Measurements from ENCODE around the gene C4A. TPM values are rescaled to one million over a fixed set of nuclear protein-coding genes. Genes with fewer than 3 reads are reported as not detected.

The C4A gene
- total and polyA plus RNA-seq, 2 of the 8 experiments (the other 6 are each of a cell fraction or from before 2014, with no cell fraction given) = 0.62 to 2.4 TPM

- 93% methylated on average over 12 of the region's 12 CpGs; no CpG with 5 or more reads in 1 of the 2 experiments for WGBS, 2 experiments (ENCODE audit: extremely low coverage in 1 of 2, insufficient coverage in 1 of 2, insufficient read length in 1 of 2, insufficient replicate concordance in 2 of 2, low coverage in 1 of 2, low lambda C conversion rate in 2 of 2, missing lambda C conversion rate in 1 of 2)
These were observed 3.9 kb upstream of the C4A start for GRCh38 chr6:31977816-31978431.

More at GRCh38 chr6:31977816-31978431, 3.9 kb upstream of the C4A start:
- Histone ChIP-seq H2BK120ac (replicated peaks; ENCODE audit: low read depth, low read length) (no peak overlapping the region), H3K23ac (ENCODE audit: insufficient read length) (no peak overlapping the region), H3K27ac (ENCODE audit: low read depth, low read length) (no peak overlapping the region), H2BK15ac (ENCODE audit: low read length) (no peak overlapping the region), H2BK12ac (ENCODE audit: low read depth, low read length) (no peak overlapping the region), H2BK5ac (ENCODE audit: low read depth, low read length) (no peak overlapping the region), H4K8ac (ENCODE audit: extremely low read depth, insufficient read depth, low read length) (no peak overlapping the region), H2BK20ac (ENCODE audit: low read length) (no peak overlapping the region), H4K20me1 (replicated peaks in 1 of 2; ENCODE audit: control insufficient read depth in 1 of 2, insufficient read depth in 2 of 2, low read length in 2 of 2) (no peaks in the 10 kb centered on the region), H3K4me2 (ENCODE audit: insufficient read depth in 1 of 2, low read depth in 2 of 2, low read length in 2 of 2) (no peak overlapping the region), H3K4me3 (ENCODE audit: extremely low read depth in 1 of 4, insufficient read depth in 2 of 4, low read depth in 3 of 4, low read length in 4 of 4) (no peak overlapping the region), H4K91ac (replicated peaks; ENCODE audit: insufficient read length, low read length) (no peak overlapping the region), H3K14ac (ENCODE audit: insufficient read length) (no peak overlapping the region), H2AFZ (ENCODE audit: low read length) (no peak overlapping the region), H3K9ac (replicated peaks in 1 of 4; ENCODE audit: extremely low read depth in 1 of 4, low read depth in 3 of 4, low read length in 3 of 4) (no peak overlapping the region), H3K18ac (ENCODE audit: extremely low read depth, low read length) (no peak overlapping the region), H3K36me3 (ENCODE audit: control insufficient read depth in 2 of 4, insufficient read depth in 4 of 4, low read length in 3 of 4) (peaks cover 0 to 3% (median 1%) of the 10 kb centered on the region in 4 experiments; a peak in 3 of 8 replicates), H3K9me3 (ENCODE audit: insufficient read depth in 2 of 2, low read depth in 1 of 2, low read length in 1 of 2) (peaks cover 0 to 5% of the 10 kb centered on the region in 2 experiments; a peak in 1 of 4 replicates), H2AK5ac (ENCODE audit: low read depth, low read length) (no peak overlapping the region), H3K79me2 (ENCODE audit: control insufficient read depth in 1 of 2, insufficient read depth in 2 of 2, low read length in 2 of 2) (peaks cover 0 to 10% of the 10 kb centered on the region in 2 experiments; a peak in 1 of 4 replicates), H4K5ac (ENCODE audit: insufficient read length, low read depth, low read length) (no peak overlapping the region), H3K79me1 (ENCODE audit: low read depth, low read length) (no peaks in the 10 kb centered on the region), H3K4ac (replicated peaks; ENCODE audit: insufficient read length, low read depth, low read length) (no peak overlapping the region), H3K23me2 (ENCODE audit: low read depth, low read length) (peaks cover 1% of the 10 kb centered on the region), H3K4me1 (replicated peaks in 1 of 4; ENCODE audit: control insufficient read depth in 3 of 4, insufficient read depth in 4 of 4, low read length in 3 of 4) (peaks cover 0 to 4% (median 2%) of the 10 kb centered on the region in 4 experiments; a peak in 3 of 7 replicates), H3K27me3 (replicated peaks in 1 of 4; ENCODE audit: control insufficient read depth in 3 of 4, extremely low read depth in 1 of 4, insufficient read depth in 3 of 4, low read length in 3 of 4) (no peaks in the 10 kb centered on the region), H3K56ac (replicated peaks; ENCODE audit: insufficient read length, low read depth, low read length) (no peak overlapping the region)
- ChIA-PET POLR2A (ENCODE audit: partially characterized antibody) (interaction anchor here (0.6 to 1.2 kb wide), 2 partner anchors 12 to 16 kb away, joined by 3 read pairs; no protein-coding TSS in a partner anchor), CTCF (ENCODE audit: partially characterized antibody) (no interaction called here)
- FAIRE-seq (no peak), DNase-seq (ENCODE audit: low read depth in 1 of 2, low spot score in 2 of 2) (no peak)
- no peak for TF ChIP-seq YY1 (IDR thresholded peaks at IDR 0.05; ENCODE audit: low read depth, low read length)
- no peak for TF ChIP-seq ASH2L (IDR thresholded peaks at IDR 0.05; ENCODE audit: low read length)
- TF ChIP-seq E2F6 (IDR thresholded peaks at IDR 0.05) = no peak
- TF ChIP-seq RAD21 (IDR thresholded peaks at IDR 0.05 in 1 of 2, conservative IDR thresholded peaks at IDR 0.05 in 1 of 2; ENCODE audit: low read depth in 2 of 2, low read length in 2 of 2) = no peak
- TF ChIP-seq CTBP2 (IDR thresholded peaks at IDR 0.05; ENCODE audit: borderline replicate concordance, insufficient read depth, insufficient read length, low read length) = no peak
- no peak for TF ChIP-seq GTF2F1 (IDR thresholded peaks at IDR 0.05; ENCODE audit: borderline replicate concordance, low read depth, low read length)
- TF ChIP-seq SP2 (IDR thresholded peaks at IDR 0.05; ENCODE audit: low read length) = no peak
- TF ChIP-seq SUZ12 (IDR thresholded peaks at IDR 0.05; ENCODE audit: low read length) = no peak
- no peak for TF ChIP-seq TAF7 (optimal IDR thresholded peaks at IDR 0.05; ENCODE audit: borderline replicate concordance, low read depth, low read length)
- TF ChIP-seq CBX8 (IDR thresholded peaks at IDR 0.05; ENCODE audit: borderline replicate concordance, low read depth, low read length) = no peak

Data from H1 (cell line).